Activated CD4-positive, CD25-positive, alpha-beta regulatory T cell treated with anti-CD3 and anti-CD28 coated beads, Interleukin-2, amount 50 U/mL, for 16 hours (primary cell): ENCODE data around the gene E2F7.
"Not testable (repeated sequence)": the region's sequence is repeated elsewhere in the genome, so short reads cannot be mapped to it uniquely, and the experiment has no call there.

Experiments used
- DNase-seq: peaks from one replicate; pipeline ENCODE4 v3.0.0-alpha.2; 2020; ENCODE audit warnings: low read depth, low spot score

E2F7 gene

GRCh38 chr12:77065361-77066204, at the start of gene E2F7:
Gene E2F7, minus strand, starts transcription at chr12:77065569. Its CDS starts 934 bp downstream, at chr12:77064635.
- peak; percentile 65 for DNase-seq

DNA sequence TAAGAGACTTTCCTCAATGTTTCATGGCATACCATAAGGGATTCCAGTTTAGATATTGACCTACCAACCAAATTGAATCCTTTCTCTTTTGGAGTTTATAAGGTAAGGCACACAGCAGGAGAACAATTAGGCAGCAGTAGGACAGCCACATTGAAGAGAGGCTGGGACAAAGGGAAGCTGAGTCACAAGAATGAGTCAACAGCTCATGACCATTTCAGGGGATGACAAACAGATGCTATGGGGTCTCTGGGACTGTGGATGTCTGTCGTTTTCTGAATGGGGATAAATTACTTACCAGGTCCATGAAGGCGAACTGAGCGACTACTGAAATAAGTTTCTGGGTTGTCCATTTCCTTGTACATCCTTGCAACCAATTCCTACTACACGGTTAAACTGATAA, 48.6 kb upstream of the E2F7 start:
- no peak for DNase-seq

DNA sequence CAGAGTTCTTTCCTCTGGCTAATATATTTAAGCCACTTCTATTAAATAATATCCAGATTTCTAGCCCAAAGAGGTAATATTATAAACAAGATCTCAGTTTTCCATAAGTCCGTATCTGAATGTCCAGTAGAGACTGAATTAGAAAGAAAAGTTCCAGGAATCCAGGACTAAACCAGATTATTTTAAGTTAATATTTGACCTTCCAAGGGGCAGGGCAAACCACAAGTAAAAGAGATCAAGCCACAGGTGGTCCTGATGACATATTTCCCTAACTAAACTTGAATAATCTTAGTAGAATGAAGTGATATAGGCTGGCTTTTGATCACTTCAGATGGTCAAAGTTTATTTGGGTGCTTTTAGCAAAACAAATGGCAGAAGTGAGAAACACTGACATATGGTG, 43.3 kb upstream of the E2F7 start:
- DNase-seq, result no peak

DNA sequence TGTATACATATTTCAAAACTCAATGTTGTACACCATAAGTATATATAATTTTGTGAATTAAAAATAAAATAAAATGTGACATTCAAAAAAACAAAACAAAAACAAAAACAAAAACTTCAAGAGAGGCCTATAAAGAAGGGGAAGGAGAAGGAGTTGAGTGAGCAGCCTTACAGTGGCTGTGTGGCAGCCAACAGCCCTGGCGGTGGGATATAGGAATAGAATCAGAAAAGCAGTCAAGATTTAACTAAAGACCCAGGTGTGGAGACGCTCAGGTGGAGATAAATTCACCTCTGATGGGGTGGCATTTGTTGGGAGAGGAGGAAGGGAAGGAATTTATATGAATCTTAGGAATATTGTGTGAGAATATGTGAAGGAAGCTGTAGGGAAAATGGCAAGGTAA, 41.8 kb upstream of the E2F7 start:
- no peak for DNase-seq

DNA sequence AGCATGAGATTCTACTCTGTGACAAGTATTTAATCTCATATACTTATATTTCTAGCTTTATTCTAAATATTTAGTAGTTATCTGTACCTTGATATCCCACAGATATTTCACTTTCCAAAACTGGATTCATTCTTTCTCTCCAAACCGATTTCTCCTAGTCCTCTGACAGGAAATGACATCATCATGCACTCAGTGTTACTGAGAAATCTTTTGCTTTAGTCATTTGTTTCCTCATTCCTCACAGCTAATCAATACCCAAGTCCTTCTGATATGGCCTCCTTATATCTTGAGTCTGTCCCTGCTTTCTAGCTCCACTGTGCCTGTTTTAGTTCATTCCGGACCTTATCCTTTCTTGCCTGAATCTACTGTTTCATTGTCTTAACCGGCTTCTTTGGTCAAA, 39.4 kb upstream of the E2F7 start:
- no peak for DNase-seq

GRCh38 chr12:77104286-77104685, 38.9 kb upstream of the E2F7 start:
- no peak for DNase-seq

DNA sequence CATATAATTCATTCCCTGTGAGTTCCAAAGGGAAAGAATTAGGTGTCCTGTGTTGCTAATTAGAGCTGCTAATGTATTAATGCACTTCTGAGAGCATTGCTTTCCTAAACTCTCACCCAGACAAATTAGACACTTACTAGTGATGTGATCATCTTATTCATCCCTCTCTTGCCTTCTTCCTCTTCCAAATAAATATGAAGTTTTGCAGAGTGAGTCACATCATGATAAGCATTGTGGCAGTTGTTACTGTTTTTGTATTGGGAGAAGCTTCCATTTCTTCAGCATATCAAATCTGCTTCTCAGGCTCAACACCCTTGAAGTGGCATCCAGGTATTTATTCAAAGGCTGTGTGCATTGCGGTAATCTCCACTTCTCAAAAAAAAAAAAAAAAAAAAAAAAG, 37.3 kb upstream of the E2F7 start:
- DNase-seq, result no peak

GRCh38 chr12:77102123-77102522, 36.8 kb upstream of the E2F7 start:
- DNase-seq, result no peak

GRCh38 chr12:77099799-77100198, 34.4 kb upstream of the E2F7 start:
- no peak for DNase-seq

GRCh38 chr12:77097846-77098245, 32.5 kb upstream of the E2F7 start:
- no peak for DNase-seq

GRCh38 chr12:77092227-77092626, 26.9 kb upstream of the E2F7 start:
- not testable (repeated sequence) for DNase-seq

- DNase-seq, result no peak
Measured at GRCh38 chr12:77089686-77090220, 24.4 kb upstream of the E2F7 start.

GRCh38 chr12:77087427-77087826, 22.1 kb upstream of the E2F7 start:
- no peak for DNase-seq

DNA sequence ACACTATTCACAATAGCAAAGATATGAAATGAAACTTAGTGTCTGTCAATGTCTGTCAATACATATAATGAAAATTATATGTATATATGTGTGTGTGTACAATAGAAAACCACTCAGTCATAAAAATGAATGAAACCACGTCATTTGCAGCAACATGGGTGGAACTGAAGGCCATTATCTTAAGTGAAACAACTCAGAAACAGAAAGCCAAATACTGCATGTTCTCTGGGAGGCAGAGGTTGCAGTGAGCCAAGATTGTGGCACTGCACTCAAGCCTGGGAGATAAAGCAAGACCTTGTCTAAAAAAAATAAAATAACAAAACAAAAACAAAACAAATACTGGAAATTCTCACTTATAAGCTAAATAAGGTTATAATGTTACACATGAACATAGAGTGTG, 16.7 kb upstream of the E2F7 start:
- DNase-seq, result no peak

DNA sequence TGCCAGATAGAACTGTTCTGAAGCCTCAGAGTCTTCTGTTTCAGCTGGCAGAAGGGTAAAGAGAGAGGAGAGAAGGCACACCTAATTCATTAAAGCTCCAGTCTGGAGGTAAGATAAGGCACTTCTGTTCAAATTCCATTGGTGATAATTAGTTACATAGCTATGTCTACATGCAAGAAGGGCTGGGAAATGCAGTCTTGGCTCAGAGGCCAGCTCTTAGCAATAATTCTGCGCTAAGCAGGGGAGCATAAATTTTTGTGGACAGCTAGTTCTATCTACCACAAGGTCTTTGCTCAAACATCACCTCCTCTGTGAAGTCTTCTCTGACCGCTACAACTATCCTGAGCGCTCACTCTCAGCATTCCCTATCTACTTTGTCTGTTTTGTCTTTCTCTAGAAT, 14.3 kb upstream of the E2F7 start:
- no peak for DNase-seq

GRCh38 chr12:77078231-77078630, 12.9 kb upstream of the E2F7 start:
- DNase-seq, result no peak

DNA sequence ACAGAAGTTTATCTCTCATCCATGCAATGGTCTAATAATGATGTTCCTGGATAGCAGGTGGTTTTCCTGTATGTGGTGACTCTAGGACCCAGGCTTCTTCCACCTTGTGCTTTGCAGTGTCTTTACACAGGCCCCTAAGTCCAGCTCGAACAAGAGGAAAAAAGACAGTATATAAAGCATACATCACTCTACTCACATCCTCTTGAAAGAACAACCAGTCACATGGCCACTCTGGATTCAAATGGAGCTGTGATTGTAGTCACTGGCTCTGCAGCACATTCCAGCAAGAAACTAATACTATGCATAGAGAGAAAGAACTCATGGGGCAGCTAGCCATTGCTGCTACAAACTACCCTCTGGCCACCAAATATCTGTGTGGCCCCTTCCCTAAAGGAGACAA, 11.5 kb upstream of the E2F7 start:
- DNase-seq, result no peak

- DNase-seq, result not testable (repeated sequence)
Measured at GRCh38 chr12:77073894-77074293, 8.5 kb upstream of the E2F7 start.

DNA sequence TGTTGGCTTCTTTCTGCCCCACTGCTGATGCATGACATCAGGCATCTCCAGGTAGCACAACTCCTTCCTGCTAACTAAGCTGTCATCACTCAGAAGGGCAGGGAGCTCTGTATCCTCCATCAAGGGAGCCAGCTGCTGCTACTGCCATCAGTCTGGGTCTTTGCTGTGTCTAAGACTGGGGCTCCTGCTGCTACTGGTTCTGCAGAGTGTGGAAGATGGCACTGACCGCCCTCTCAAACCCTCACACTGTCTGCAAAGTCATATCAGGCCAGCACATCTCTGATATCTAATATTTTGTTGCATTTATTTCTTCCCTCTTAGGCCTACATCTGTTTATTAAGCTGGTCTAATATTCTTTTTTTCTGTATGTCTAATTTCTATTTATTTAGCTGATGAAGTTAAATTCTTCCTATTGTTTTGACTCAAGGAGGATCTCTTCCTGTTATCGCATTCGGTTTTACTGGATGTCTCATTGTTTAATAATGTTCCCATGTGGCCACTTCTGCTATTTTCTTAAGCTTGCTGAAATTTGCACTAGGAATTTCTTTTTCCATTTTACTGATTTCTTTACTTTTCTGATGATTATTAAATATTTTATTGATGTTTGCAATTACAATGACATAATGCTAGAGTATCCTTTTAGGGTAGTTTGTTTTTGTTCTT, 7.6 kb upstream of the E2F7 start:
- no peak for DNase-seq

GRCh38 chr12:77070800-77071449, 5.6 kb upstream of the E2F7 start:
- DNase-seq, result no peak

GRCh38 chr12:77070382-77070781, 5.0 kb upstream of the E2F7 start:
- no peak for DNase-seq

DNA sequence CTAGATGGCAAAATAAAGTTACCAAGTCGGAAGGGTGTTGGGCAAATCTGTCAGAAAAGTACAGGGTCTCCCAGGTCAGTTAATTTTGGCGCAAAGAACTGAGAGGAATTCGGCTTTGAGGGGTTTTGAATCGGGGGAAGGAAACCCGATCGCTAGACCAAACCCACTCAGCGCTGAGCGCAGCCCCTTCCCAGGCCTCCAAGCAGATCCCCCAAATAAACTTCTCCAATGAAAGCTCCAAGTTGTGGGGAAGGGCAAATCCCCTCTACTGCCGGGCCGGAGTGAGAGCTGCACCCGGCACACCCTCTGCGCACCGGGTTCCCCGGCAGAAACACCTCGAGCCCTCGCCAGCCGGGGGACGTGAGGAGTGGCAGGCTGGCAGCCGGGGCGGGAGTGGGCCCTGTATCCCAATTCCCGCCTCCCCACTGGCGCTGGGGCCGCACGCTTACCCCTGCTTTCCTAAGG, 441 bp downstream of the E2F7 start:
- DNase-seq, result no peak
